Liver (tissue), 9 donors: ENCODE results near the gene RYR3. TPM values are rescaled to one million over a fixed set of nuclear protein-coding genes. Genes with fewer than 3 reads are reported as not detected.

ENCODE experiments used
- DNase-seq: peaks from one replicate; pipeline ENCODE4 v3.0.0-alpha.2; 2017; ENCODE audit warnings: low spot score
- H3K27ac ChIP-seq, 2 donors: one replicate each; pipeline ENCODE4 v1.7.0; 2013; ENCODE audit warnings: inconsistent platforms in 2 of 2, low read length in 2 of 2, control low read depth in 1 of 2, low read depth in 1 of 2, mild to moderate bottlenecking in 1 of 2
- H3K27me3 ChIP-seq, 4 donors: one replicate each; pipeline versions ENCODE4 v1.6.1 to v1.7.0; 2013; ENCODE audit warnings: low read length in 3 of 4, inconsistent platforms in 1 of 4, mild to moderate bottlenecking in 1 of 4, moderate library complexity in 1 of 4; ENCODE audit not compliant: control insufficient read depth in 4 of 4, insufficient read depth in 4 of 4
- H3K36me3 ChIP-seq, 4 donors: one replicate each; pipeline versions ENCODE4 v1.6.1 to v1.7.0; 2013; ENCODE audit warnings: low read length in 3 of 4, mild to moderate bottlenecking in 3 of 4, low read depth in 1 of 4, moderate library complexity in 1 of 4; ENCODE audit not compliant: control insufficient read depth in 4 of 4, insufficient read depth in 3 of 4
- H3K4me1 ChIP-seq, 4 donors: one replicate each; pipeline versions ENCODE4 v1.6.1 to v1.7.0; 2013; ENCODE audit warnings: low read length in 3 of 4, mild to moderate bottlenecking in 3 of 4, moderate library complexity in 1 of 4; ENCODE audit not compliant: control insufficient read depth in 4 of 4, insufficient read depth in 4 of 4
- H3K4me3 ChIP-seq, 3 donors: one replicate each; pipeline versions ENCODE4 v1.6.1 to v1.7.0; 2013; ENCODE audit warnings: low read length in 3 of 3, control low read depth in 1 of 3, low read depth in 1 of 3, mild to moderate bottlenecking in 1 of 3
- H3K9ac ChIP-seq, 2 donors: one replicate each; pipeline ENCODE4 v1.7.0; 2013; ENCODE audit warnings: low read length in 2 of 2, mild to moderate bottlenecking in 2 of 2, moderate library complexity in 2 of 2, control low read depth in 1 of 2, low read depth in 1 of 2
- H3K9me3 ChIP-seq, 4 donors: one replicate each; pipeline versions ENCODE4 v1.6.1 to v1.7.0; 2013; ENCODE audit warnings: low read length in 3 of 4; ENCODE audit not compliant: control insufficient read depth in 4 of 4
- EGR1 ChIP-seq, 2 donors: IDR thresholded peaks; 2 replicates each; pipeline ENCODE4 v1.6.1; 2016 to 2018; ENCODE audit warnings: antibody characterized with exemption in 2 of 2, low read depth in 2 of 2
- FOXA2 ChIP-seq: IDR thresholded peaks from 2 replicates; pipeline ENCODE4 v1.6.1; 2016; ENCODE audit warnings: antibody characterized with exemption
- GABPA ChIP-seq, 2 donors: IDR thresholded peaks in 1 of 2; conservative IDR thresholded peaks in 1 of 2; 2 replicates each; pipeline ENCODE4 v1.6.1; 2016; ENCODE audit warnings: antibody characterized with exemption in 2 of 2, mild to moderate bottlenecking in 1 of 2, moderate library complexity in 1 of 2
- HNF4A ChIP-seq, 2 donors: conservative IDR thresholded peaks; 2 replicates each; pipeline ENCODE4 v1.6.1; 2016; ENCODE audit warnings: antibody characterized with exemption in 2 of 2, mild to moderate bottlenecking in 2 of 2
- HNF4G ChIP-seq: IDR thresholded peaks from 2 replicates; pipeline ENCODE4 v1.6.1; 2016; ENCODE audit warnings: antibody characterized with exemption
- JUND ChIP-seq, 2 donors: IDR thresholded peaks; 2 replicates each; pipeline ENCODE4 v1.6.1; 2016; ENCODE audit warnings: antibody characterized with exemption in 2 of 2
- MAX ChIP-seq: IDR thresholded peaks from 2 replicates; pipeline ENCODE4 v1.6.1; 2016; ENCODE audit warnings: antibody characterized with exemption
- NR2F2 ChIP-seq: IDR thresholded peaks from 2 replicates; pipeline ENCODE4 v1.6.1; 2016; ENCODE audit warnings: antibody characterized with exemption
- RAD21 ChIP-seq, 2 donors: IDR thresholded peaks; 2 replicates each; pipeline ENCODE4 v1.6.1; 2016; ENCODE audit warnings: antibody characterized with exemption in 2 of 2, mild to moderate bottlenecking in 2 of 2
- REST ChIP-seq: IDR thresholded peaks from 2 replicates; pipeline ENCODE4 v1.6.1; 2016; ENCODE audit warnings: antibody characterized with exemption, mild to moderate bottlenecking
- RXRA ChIP-seq, 2 donors: IDR thresholded peaks; 2 replicates each; pipeline ENCODE4 v1.6.1; 2017 to 2018; ENCODE audit warnings: antibody characterized with exemption in 2 of 2, mild to moderate bottlenecking in 1 of 2
- TAF1 ChIP-seq: conservative IDR thresholded peaks from 2 replicates; pipeline ENCODE4 v1.6.1; 2016; ENCODE audit warnings: antibody characterized with exemption, mild to moderate bottlenecking
- ZBTB33 ChIP-seq: IDR thresholded peaks from 2 replicates; pipeline ENCODE4 v1.6.1; 2016; ENCODE audit warnings: antibody characterized with exemption
- WGBS: extraction: QIAGEN DNeasy Blood & Tissue Kit; methylation state at CpG from one replicate; pipeline ENCODE4 v1.1.7; 2013; 5-methylcytosine and 5-hydroxymethylcytosine counted together
- polyA plus RNA-seq, 2 donors: library from polyadenylated mRNA; stranded (reverse) in 1 of 2; unstranded in 1 of 2; fragments of 200-250 nt in 1 of 2; fragments of >200 nt in 1 of 2; fragmentation: Nextera tagmentation in 1 of 2; extraction: Ambion mirVana in 1 of 2; gene quantifications; one replicate each; pipeline versions ENCODE4 v1.2.1 to v1.2.3, GENCODE V29; 2013 to 2015
- total RNA-seq, 2 donors: library from RNA; depleted of rRNA; stranded (reverse); fragments of >200 nt; gene quantifications; one replicate each; pipeline ENCODE4 v1.2.3, GENCODE V29; 2014
- TF ChIP-seq, protein P1 (sequence below): IDR thresholded peaks from 2 replicates; pipeline ENCODE4 v1.6.1; 2016; ENCODE audit warnings: antibody characterized with exemption
- TF ChIP-seq, protein P2 (sequence below): fragments of 150-350 bp; IDR thresholded peaks from 2 replicates; pipeline ENCODE4 v1.5.1; 2017; ENCODE audit warnings: improper control_type of control experiment, low read depth, low read length; ENCODE audit not compliant: missing input control
- donor health status: healthy.
- donor health status: healthy.
- donor health status: healthy.
- donor health status: healthy.
- donor health status: healthy.

RYR3 gene
- total and polyA plus RNA-seq, 4 donors: 0.01 to 1.1 (median 0.22) TPM

DNA sequence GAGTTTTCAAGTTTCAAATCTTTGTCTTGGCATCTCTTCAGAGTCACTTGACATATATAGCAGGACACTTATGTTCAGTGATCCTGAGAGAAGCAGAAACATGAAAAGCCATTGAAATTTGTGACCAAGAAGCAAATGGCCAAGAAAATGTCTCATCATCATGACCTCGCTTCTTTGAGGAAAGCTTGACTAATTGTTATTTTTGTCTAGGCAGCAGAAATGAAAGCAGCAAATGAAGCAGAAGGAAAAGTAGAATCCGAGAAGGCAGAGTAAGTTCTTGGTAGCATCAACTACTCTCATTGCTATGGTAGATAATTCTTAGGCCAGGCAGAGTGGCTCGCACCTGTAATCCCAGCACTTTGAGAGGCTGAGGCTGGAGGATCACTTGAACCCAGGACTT lies 529.8 kb downstream of the RYR3 start:
- TF ChIP-seq, protein P1, sequence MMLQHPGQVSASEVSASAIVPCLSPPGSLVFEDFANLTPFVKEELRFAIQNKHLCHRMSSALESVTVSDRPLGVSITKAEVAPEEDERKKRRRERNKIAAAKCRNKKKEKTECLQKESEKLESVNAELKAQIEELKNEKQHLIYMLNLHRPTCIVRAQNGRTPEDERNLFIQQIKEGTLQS: no peak
- TF ChIP-seq RXRA (IDR thresholded peaks at IDR 0.05): no peak
- TF ChIP-seq JUND (IDR thresholded peaks at IDR 0.05): no peak
- TF ChIP-seq EGR1 (IDR thresholded peaks at IDR 0.05; ENCODE audit: low read depth in 2 of 2): no peak
- TF ChIP-seq, protein P2, sequence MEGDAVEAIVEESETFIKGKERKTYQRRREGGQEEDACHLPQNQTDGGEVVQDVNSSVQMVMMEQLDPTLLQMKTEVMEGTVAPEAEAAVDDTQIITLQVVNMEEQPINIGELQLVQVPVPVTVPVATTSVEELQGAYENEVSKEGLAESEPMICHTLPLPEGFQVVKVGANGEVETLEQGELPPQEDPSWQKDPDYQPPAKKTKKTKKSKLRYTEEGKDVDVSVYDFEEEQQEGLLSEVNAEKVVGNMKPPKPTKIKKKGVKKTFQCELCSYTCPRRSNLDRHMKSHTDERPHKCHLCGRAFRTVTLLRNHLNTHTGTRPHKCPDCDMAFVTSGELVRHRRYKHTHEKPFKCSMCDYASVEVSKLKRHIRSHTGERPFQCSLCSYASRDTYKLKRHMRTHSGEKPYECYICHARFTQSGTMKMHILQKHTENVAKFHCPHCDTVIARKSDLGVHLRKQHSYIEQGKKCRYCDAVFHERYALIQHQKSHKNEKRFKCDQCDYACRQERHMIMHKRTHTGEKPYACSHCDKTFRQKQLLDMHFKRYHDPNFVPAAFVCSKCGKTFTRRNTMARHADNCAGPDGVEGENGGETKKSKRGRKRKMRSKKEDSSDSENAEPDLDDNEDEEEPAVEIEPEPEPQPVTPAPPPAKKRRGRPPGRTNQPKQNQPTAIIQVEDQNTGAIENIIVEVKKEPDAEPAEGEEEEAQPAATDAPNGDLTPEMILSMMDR: no peak
- TF ChIP-seq NR2F2: no peak
- DNase-seq: no peak
- Histone ChIP-seq H3K4me1 (no peaks in the 10 kb centered on the region), H3K9me3 (no peaks in the 10 kb centered on the region), H3K27me3 (no peaks in the 10 kb centered on the region), H3K9ac (no peak overlapping the region), H3K36me3 (no peaks in the 10 kb centered on the region), H3K4me3 (no peak overlapping the region), H3K27ac (no peak overlapping the region)
- WGBS: 95% methylated on average over 3 of the region's 3 CpGs

GRCh38 chr15:33844186-33844585 lies 533.4 kb downstream of the RYR3 start:
- Histone ChIP-seq H3K4me1 (no peaks in the 10 kb centered on the region), H3K36me3 (no peaks in the 10 kb centered on the region), H3K27me3 (no peaks in the 10 kb centered on the region), H3K4me3 (no peak overlapping the region), H3K9me3 (no peaks in the 10 kb centered on the region), H3K27ac (no peak overlapping the region), H3K9ac (no peak overlapping the region)
- WGBS: 88% methylated on average over 4 of the region's 4 CpGs
- TF ChIP-seq RAD21 (IDR thresholded peaks at IDR 0.05) (no peak), MAX (no peak), TAF1 (no peak), EGR1 (IDR thresholded peaks at IDR 0.05; ENCODE audit: low read depth in 2 of 2) (no peak), HNF4A (conservative IDR thresholded peaks at IDR 0.05) (no peak), NR2F2 (no peak), HNF4G (no peak), ZBTB33 (no peak), JUND (IDR thresholded peaks at IDR 0.05) (no peak), RXRA (IDR thresholded peaks at IDR 0.05) (no peak), GABPA (IDR thresholded peaks at IDR 0.05 in 1 of 2, conservative IDR thresholded peaks at IDR 0.05 in 1 of 2) (no peak), REST (no peak), FOXA2 (no peak)
- TF ChIP-seq, protein P2: no peak
- TF ChIP-seq, protein P1: no peak
- DNase-seq: no peak
